ENCODE results near the gene TENT5A.
A peak's percentile ranks its signal among the peaks of the same experiment; 100 is the strongest.

Gene TENT5A

DNA sequence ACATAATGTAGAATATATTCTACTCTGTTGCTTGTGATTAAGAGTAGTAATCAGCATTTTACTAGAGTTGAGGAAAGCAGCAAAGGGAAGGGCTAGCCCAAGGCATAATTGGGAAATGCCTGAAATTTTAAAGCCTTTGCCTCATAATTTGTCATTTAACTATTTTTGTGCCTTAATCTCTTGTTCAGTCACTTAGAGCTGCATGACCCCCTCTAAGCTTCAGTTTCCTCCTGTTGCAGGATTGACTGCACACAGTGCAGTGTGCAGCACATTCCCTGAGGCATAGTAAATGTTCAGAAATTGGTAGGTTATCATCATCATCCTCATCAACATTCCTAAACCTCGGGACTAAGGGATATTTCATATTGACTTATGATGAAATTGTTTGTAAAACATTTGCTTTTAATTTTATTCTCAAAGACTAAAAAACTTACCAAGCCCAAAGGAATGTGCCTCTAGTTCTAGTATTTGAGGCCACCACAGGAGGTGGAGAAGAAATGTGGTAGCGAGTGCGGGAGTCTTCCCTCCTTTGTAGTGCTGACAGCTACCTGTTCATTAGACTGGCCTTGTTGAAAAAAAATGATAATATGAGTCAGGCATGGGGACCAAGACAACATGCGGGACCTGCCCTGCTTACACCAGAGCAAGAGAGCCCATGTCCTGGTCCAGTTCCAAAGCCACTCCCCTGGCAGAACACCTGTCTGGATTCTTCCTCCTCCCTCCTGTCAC is 14.8 kb upstream of the TENT5A start:
- Histone ChIP-seq H3K27ac (peak overlapping the region; percentile 70), H3K4me3 (ENCODE audit: low read depth in 1 of 2, low read length in 1 of 2) (peak overlapping the region in 1 of 2 experiments; percentile 15), H3K4me1 (ENCODE audit: control insufficient read depth in 1 of 2, insufficient read depth in 1 of 2, low read depth in 1 of 2, low read length in 1 of 2) (peaks cover 43 to 46% of the 10 kb centered on the region in 2 experiments)

DNA sequence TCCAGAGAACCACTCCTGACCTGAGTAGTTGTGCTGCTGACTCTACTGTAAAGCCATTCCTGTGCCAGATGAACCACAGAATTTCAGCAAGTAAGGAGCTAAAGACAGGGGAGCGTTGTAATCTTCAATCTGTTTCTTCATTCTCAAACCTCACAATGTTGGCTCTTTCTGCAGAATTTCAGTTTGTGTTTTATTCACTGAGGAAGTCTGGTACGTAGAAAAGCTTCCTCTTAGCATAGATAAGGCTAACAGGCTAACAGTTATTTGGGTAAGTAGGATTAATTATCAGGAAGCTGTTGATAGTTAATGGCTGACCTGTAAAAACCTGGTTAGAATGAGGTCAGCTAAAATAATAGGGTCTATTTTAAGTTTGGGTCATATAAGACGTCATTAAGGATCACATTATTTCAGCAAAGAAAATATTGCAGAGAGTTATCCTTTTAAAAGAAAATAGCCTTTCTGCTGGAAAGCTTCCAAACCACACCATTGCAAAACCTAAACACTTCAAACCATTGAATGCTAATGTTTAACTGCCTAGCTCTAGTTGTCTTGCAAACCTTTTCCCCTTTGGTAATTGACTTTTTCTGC is 14.1 kb upstream of the TENT5A start:
- Histone ChIP-seq H3K4me3 (ENCODE audit: low read depth in 1 of 2, low read length in 1 of 2) (peak overlapping the region in 1 of 2 experiments; percentile 15), H3K9me3 (no peaks in the 10 kb centered on the region), H3K27me3 (no peaks in the 10 kb centered on the region), H3K4me1 (ENCODE audit: control insufficient read depth in 1 of 2, insufficient read depth in 1 of 2, low read depth in 1 of 2, low read length in 1 of 2) (peaks cover 43 to 47% of the 10 kb centered on the region in 2 experiments), H3K27ac (peak overlapping the region; percentile 70), H3K36me3 (no peaks in the 10 kb centered on the region)
- TF ChIP-seq, protein P1, sequence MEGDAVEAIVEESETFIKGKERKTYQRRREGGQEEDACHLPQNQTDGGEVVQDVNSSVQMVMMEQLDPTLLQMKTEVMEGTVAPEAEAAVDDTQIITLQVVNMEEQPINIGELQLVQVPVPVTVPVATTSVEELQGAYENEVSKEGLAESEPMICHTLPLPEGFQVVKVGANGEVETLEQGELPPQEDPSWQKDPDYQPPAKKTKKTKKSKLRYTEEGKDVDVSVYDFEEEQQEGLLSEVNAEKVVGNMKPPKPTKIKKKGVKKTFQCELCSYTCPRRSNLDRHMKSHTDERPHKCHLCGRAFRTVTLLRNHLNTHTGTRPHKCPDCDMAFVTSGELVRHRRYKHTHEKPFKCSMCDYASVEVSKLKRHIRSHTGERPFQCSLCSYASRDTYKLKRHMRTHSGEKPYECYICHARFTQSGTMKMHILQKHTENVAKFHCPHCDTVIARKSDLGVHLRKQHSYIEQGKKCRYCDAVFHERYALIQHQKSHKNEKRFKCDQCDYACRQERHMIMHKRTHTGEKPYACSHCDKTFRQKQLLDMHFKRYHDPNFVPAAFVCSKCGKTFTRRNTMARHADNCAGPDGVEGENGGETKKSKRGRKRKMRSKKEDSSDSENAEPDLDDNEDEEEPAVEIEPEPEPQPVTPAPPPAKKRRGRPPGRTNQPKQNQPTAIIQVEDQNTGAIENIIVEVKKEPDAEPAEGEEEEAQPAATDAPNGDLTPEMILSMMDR (IDR thresholded peaks at IDR 0.05), result no peak

More for the DNA sequence above, 14.8 kb upstream of the TENT5A start:
- TF ChIP-seq, protein P1 (IDR thresholded peaks at IDR 0.05), result no peak
- Histone ChIP-seq H3K9me3 (no peaks in the 10 kb centered on the region), H3K36me3 (no peaks in the 10 kb centered on the region), H3K27me3 (no peaks in the 10 kb centered on the region)

DNA sequence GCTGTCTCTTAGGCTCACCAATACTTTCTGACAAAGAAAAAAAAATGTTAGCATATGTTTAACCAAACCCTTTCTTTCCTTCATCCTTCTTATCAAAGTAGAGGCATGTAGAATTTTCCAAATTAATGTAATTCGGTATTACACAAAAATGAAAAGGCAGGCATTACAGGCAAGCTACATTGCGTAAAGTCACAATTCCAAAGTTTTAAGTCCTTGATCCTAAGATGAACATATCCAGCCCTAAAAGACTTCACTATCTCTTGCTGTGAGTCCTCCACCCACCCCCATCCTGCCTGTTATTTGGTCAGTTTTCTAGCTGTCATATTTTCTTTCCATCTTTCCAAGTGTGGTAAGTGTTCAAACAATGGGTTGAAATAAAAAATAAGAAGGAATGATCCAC is 12.1 kb upstream of the TENT5A start:
- TF ChIP-seq, protein P1 (IDR thresholded peaks at IDR 0.05), result no peak
- H3K4me1 ChIP-seq (ENCODE audit: control insufficient read depth in 1 of 2, insufficient read depth in 1 of 2, low read depth in 1 of 2, low read length in 1 of 2), result peaks cover 41 to 43% of the 10 kb centered on the region in 2 experiments
- no peaks in the 10 kb centered on the region for H3K36me3 ChIP-seq
- no peaks in the 10 kb centered on the region for H3K9me3 ChIP-seq
- no peak overlapping the region for H3K4me3 ChIP-seq (ENCODE audit: low read depth in 1 of 2, low read length in 1 of 2)
- no peaks in the 10 kb centered on the region for H3K27me3 ChIP-seq
- no peak overlapping the region for H3K27ac ChIP-seq

DNA sequence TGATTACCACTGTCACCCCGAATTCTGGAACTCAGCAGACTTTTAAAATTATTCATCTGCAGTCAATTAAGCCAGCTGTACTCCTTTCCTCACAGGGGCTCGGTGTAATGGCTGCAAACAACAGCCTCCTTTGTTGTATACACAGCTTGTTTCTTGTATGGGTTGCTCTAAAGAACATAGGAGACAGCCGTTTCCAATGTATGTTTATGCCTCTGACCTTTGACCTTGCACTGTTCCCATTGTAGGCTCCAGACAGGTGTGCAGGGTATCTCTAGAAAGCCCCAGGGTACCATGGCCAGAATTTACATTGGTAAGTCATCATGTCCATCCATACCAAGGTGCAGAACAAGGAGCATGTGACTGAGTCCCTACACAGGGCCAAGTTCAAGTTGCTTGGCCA is 11.5 kb upstream of the TENT5A start:
- H3K4me1 ChIP-seq (ENCODE audit: control insufficient read depth in 1 of 2, insufficient read depth in 1 of 2, low read depth in 1 of 2, low read length in 1 of 2), result peaks cover 41 to 43% of the 10 kb centered on the region in 2 experiments
- no peak overlapping the region for H3K27ac ChIP-seq
- no peak overlapping the region for H3K4me3 ChIP-seq (ENCODE audit: low read depth in 1 of 2, low read length in 1 of 2)
- no peaks in the 10 kb centered on the region for H3K9me3 ChIP-seq
- TF ChIP-seq, protein P1 (IDR thresholded peaks at IDR 0.05), result no peak
- no peaks in the 10 kb centered on the region for H3K27me3 ChIP-seq
- no peaks in the 10 kb centered on the region for H3K36me3 ChIP-seq

DNA sequence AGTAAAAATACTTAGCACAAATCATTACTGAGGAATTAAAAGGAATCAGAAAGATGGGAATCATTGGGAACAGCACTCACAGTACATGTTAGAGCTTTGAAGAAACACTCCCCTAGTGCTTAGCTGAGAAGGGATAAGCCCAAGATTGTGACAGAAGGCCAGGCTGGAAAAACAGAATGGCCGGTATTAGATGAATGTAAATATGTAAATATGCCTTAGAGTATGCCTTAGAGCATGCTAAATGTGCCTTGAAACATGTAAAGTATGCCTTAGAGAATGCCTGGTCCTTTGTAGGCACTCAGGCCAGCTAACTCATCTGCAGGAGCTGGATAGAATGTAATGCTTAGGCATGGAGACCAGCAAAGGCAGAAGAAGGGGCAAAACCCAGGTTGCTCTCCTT is 10.6 kb upstream of the TENT5A start:
- Histone ChIP-seq H3K27ac (no peak overlapping the region), H3K36me3 (no peaks in the 10 kb centered on the region), H3K4me1 (ENCODE audit: control insufficient read depth in 1 of 2, insufficient read depth in 1 of 2, low read depth in 1 of 2, low read length in 1 of 2) (peaks cover 41 to 46% of the 10 kb centered on the region in 2 experiments), H3K9me3 (no peaks in the 10 kb centered on the region), H3K4me3 (ENCODE audit: low read depth in 1 of 2, low read length in 1 of 2) (no peak overlapping the region), H3K27me3 (no peaks in the 10 kb centered on the region)
- TF ChIP-seq, protein P1 (IDR thresholded peaks at IDR 0.05), result no peak
